ENCODE data around the gene ERI2.

ERI2 gene

GRCh38 chr16:20838240-20838639 lies 32.0 kb upstream of the ERI2 start:
- TF ChIP-seq, protein P1, sequence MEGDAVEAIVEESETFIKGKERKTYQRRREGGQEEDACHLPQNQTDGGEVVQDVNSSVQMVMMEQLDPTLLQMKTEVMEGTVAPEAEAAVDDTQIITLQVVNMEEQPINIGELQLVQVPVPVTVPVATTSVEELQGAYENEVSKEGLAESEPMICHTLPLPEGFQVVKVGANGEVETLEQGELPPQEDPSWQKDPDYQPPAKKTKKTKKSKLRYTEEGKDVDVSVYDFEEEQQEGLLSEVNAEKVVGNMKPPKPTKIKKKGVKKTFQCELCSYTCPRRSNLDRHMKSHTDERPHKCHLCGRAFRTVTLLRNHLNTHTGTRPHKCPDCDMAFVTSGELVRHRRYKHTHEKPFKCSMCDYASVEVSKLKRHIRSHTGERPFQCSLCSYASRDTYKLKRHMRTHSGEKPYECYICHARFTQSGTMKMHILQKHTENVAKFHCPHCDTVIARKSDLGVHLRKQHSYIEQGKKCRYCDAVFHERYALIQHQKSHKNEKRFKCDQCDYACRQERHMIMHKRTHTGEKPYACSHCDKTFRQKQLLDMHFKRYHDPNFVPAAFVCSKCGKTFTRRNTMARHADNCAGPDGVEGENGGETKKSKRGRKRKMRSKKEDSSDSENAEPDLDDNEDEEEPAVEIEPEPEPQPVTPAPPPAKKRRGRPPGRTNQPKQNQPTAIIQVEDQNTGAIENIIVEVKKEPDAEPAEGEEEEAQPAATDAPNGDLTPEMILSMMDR (conservative IDR thresholded peaks at IDR 0.05; ENCODE audit: low read depth, low read length): no peak
- H3K4me3 ChIP-seq (ENCODE audit: low read length): no peak overlapping the region
- no peak for DNase-seq (ENCODE audit: low read depth)

DNA sequence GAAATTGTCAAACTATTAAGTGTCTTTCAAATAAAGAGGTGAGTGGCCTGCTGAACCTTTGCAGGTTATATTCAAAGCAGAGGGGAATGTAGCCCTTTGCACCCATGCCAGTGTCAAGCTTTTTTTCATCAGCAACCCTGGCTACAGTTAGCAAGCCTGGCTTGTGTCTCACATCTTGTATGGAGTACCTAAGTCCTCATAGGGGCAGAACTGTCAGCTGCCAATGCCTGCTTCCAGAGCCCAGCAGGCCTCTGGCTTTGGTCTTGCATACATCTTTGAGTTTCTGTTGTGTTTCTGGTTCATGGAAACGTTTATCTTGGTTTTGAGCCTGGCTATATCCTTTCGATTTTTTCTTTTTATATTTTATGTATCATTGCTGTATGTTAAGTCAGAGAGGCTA lies 26.8 kb upstream of the ERI2 start:
- no peak overlapping the region for H3K4me3 ChIP-seq (ENCODE audit: low read length)
- TF ChIP-seq, protein P1 (conservative IDR thresholded peaks at IDR 0.05; ENCODE audit: low read depth, low read length): no peak
- DNase-seq (ENCODE audit: low read depth): no peak

GRCh38 chr16:20830372-20830771 lies 24.1 kb upstream of the ERI2 start:
- DNase-seq (ENCODE audit: low read depth): no peak
- TF ChIP-seq, protein P1 (conservative IDR thresholded peaks at IDR 0.05; ENCODE audit: low read depth, low read length): no peak
- H3K4me3 ChIP-seq (ENCODE audit: low read length): no peak overlapping the region

- DNase-seq (ENCODE audit: low read depth): no peak
- TF ChIP-seq, protein P1 (conservative IDR thresholded peaks at IDR 0.05; ENCODE audit: low read depth, low read length): no peak
- H3K4me3 ChIP-seq (ENCODE audit: low read length): no peak overlapping the region
These were observed 23.3 kb upstream of the ERI2 start for GRCh38 chr16:20829536-20829935.

DNA sequence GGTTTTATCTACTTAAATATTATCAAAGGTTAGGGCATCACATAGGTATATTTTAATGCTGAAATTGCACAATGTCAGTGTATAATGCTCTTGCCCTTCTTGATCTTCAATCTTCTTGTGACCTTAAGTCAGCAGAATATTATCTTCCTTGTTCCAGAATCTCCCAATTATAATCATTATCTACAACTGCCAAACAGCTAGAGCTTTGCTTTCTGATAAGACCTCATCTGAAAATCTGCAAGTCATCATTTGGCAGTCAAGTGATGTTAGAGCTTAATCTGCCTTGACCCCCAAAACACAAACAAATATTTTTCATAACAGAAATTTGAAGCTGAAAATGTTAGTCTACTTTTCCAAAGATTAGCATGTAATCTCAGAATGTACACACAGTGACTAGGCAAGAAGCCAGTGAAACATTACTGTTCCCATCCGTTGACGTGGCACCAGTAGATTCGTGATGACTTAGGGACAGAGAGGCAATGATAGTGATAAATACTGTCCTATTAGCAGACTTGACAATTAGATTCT lies 19.8 kb upstream of the ERI2 start:
- H3K4me3 ChIP-seq (ENCODE audit: low read length): no peak overlapping the region
- no peak for DNase-seq (ENCODE audit: low read depth)
- TF ChIP-seq, protein P1 (conservative IDR thresholded peaks at IDR 0.05; ENCODE audit: low read depth, low read length): no peak

DNA sequence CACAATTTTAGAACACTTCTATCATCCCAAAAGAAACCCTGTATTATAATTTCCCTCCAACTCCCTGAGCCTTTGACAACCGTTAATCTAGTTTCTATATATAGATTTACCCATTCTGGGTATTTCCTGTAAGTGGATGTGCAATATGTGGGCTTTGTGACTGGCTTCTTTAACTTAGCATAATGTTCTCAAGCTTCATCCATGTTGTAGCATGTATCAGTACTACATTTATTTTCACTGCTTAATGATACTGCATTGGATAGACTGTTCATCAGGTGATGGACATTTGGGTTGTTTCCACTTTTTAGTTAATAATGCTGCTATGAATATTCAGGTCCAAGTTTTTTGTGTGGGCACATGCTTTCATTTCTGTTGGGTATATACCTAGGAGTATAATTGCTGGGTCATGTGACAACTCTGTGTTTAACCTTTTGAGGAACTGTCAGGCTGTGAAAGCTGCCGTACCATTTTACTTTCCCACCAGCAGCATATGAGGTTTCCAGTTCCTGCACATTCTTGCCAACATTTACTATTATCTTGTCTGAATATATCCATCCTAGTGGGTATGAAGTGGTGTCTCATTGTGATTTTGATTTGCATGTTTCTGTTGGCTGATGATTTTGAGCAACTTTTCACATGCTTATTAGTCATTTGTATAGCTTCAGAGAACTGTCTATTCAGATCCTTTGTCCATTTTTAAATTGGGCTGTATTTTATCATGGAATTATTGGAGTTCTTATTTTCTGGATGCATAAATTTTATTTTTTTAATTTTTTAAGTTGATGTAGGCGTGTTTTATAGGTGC lies 16.5 kb upstream of the ERI2 start:
- TF ChIP-seq, protein P1 (conservative IDR thresholded peaks at IDR 0.05; ENCODE audit: low read depth, low read length): no peak
- DNase-seq (ENCODE audit: low read depth): no peak
- no peak overlapping the region for H3K4me3 ChIP-seq (ENCODE audit: low read length)

DNA sequence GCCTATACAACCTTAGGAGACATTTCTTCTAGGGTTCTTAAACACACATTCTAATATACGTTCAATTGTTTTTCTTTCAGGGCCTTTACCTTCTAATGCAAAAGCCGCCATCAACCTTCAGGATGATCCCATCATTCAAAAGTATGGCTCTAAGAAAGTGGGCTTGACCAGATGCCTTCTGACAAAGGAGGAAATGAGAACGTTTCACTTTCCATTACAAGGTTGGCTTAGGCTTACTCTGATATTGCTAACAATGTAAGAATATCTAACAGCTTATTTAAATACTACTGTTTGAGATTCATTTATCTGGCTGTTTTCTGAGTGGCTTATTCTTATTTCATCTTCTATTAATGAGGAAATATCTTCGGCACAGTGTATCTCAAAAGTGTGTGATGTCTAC lies 15.4 kb upstream of the ERI2 start:
- no peak overlapping the region for H3K4me3 ChIP-seq (ENCODE audit: low read length)
- no peak for DNase-seq (ENCODE audit: low read depth)
- TF ChIP-seq, protein P1 (conservative IDR thresholded peaks at IDR 0.05; ENCODE audit: low read depth, low read length): no peak

All from retinal pigment epithelial cell (primary cell).